Thyroid gland (tissue), 4 donors: ENCODE data around the gene IQGAP3. TPM values are rescaled to one million over a fixed set of nuclear protein-coding genes. Genes with fewer than 3 reads are reported as not detected.

Experiments used
- DNase-seq, 2 donors: peaks; one replicate each; pipeline ENCODE4 v3.0.0-alpha.2; 2019
- H3K27ac ChIP-seq, 3 donors: fragments of 200-600 bp; sonication (generic); 1 replicate in 2 of 3; 2 replicates in 1 of 3; pipeline ENCODE4 v1.5.1; 2016 to 2019; ENCODE audit warnings: mild to moderate bottlenecking in 1 of 3, moderate library complexity in 1 of 3
- H3K27me3 ChIP-seq: fragments of 200-600 bp; sonication (generic); one replicate; pipeline ENCODE4 v1.5.1; 2019
- H3K36me3 ChIP-seq, 2 donors: fragments of 200-600 bp; sonication (generic); one replicate each; pipeline ENCODE4 v1.5.1; 2016 to 2019
- H3K4me1 ChIP-seq, 2 donors: fragments of 200-600 bp; sonication (generic); one replicate each; pipeline ENCODE4 v1.5.1; 2017 to 2019
- H3K4me3 ChIP-seq, 3 donors: fragments of 200-600 bp; sonication (generic); replicated peaks in 1 of 3; 1 replicate in 2 of 3; 2 replicates in 1 of 3; pipeline ENCODE4 v1.5.1; 2016; ENCODE audit warnings: mild to moderate bottlenecking in 1 of 3
- H3K9me3 ChIP-seq: fragments of 200-600 bp; sonication (generic); one replicate; pipeline ENCODE4 v1.5.1; 2017
- POLR2A ChIP-seq, 2 donors: fragments of 450-650 bp; IDR thresholded peaks; one replicate each; pipeline ENCODE4 v1.6.1; 2017; ENCODE audit warnings: antibody characterized with exemption in 2 of 2, mild to moderate bottlenecking in 2 of 2, moderate library complexity in 1 of 2
- WGBS, 2 donors: methylation state at CpG; one replicate each; pipeline ENCODE4 v1.1.5; 2017; 5-methylcytosine and 5-hydroxymethylcytosine counted together
- intact Hi-C: fragments of 100-400 bp; cut with DNase I; formaldehyde crosslinking; loops from one replicate; pipeline ENCODE4 v1.15.1; 2023
- total RNA-seq, 4 donors: library from RNA; depleted of rRNA; stranded (reverse); fragments of >200 nt; gene quantifications; one replicate each; pipeline ENCODE4 v1.2.3, GENCODE V29; 2016
- TF ChIP-seq, protein P1 (sequence below), 6 experiments: fragments of 200-600 bp in 3 of 6; fragments of 450-650 bp in 3 of 6; sonication (generic) in 3 of 6; IDR thresholded peaks; one replicate each; pipeline ENCODE4 v1.5.1; 2016 to 2019; ENCODE audit warnings: antibody characterized with exemption in 6 of 6, mild to moderate bottlenecking in 2 of 6, inconsistent platforms in 1 of 6, moderate library complexity in 1 of 6

The IQGAP3 gene
- total RNA-seq, 4 donors from 2014 or later = 0.15 to 1.4 (median 0.50) TPM

- no peak overlapping the region for H3K27ac ChIP-seq
- no peak for DNase-seq
- H3K4me1 ChIP-seq = peaks cover 31 to 49% of the 10 kb centered on the region in 2 donors
- no peak overlapping the region for H3K4me3 ChIP-seq
- H3K36me3 ChIP-seq = peaks cover 41 to 47% of the 10 kb centered on the region in 2 donors
- 92 to 93% methylated on average over 19 of the region's 19 CpGs for WGBS, 2 donors
- intact Hi-C loops = no loop called here
- H3K9me3 ChIP-seq = no peaks in the 10 kb centered on the region
- H3K27me3 ChIP-seq = no peaks in the 10 kb centered on the region
- no peak for TF ChIP-seq POLR2A (IDR thresholded peaks at IDR 0.05)
- TF ChIP-seq, protein P1, sequence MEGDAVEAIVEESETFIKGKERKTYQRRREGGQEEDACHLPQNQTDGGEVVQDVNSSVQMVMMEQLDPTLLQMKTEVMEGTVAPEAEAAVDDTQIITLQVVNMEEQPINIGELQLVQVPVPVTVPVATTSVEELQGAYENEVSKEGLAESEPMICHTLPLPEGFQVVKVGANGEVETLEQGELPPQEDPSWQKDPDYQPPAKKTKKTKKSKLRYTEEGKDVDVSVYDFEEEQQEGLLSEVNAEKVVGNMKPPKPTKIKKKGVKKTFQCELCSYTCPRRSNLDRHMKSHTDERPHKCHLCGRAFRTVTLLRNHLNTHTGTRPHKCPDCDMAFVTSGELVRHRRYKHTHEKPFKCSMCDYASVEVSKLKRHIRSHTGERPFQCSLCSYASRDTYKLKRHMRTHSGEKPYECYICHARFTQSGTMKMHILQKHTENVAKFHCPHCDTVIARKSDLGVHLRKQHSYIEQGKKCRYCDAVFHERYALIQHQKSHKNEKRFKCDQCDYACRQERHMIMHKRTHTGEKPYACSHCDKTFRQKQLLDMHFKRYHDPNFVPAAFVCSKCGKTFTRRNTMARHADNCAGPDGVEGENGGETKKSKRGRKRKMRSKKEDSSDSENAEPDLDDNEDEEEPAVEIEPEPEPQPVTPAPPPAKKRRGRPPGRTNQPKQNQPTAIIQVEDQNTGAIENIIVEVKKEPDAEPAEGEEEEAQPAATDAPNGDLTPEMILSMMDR (IDR thresholded peaks at IDR 0.05) = no peak
These were observed 90.1 kb downstream of the IQGAP3 start for GRCh38 chr1:156482276-156482675.

GRCh38 chr1:156481527-156481926 is 90.8 kb downstream of the IQGAP3 start:
- no peak for TF ChIP-seq POLR2A (IDR thresholded peaks at IDR 0.05)
- TF ChIP-seq, protein P1 (IDR thresholded peaks at IDR 0.05) = no peak
- 92 to 95% methylated on average over 5 of the region's 5 CpGs for WGBS, 2 donors
- Histone ChIP-seq H3K4me3 (no peak overlapping the region), H3K4me1 (peaks cover 29 to 51% of the 10 kb centered on the region in 2 donors), H3K9me3 (no peaks in the 10 kb centered on the region), H3K36me3 (peaks cover 48 to 53% of the 10 kb centered on the region in 2 donors), H3K27me3 (no peaks in the 10 kb centered on the region), H3K27ac (no peak overlapping the region)
- intact Hi-C loops = no loop called here
- no peak for DNase-seq

GRCh38 chr1:156480411-156481192 is 91.8 kb downstream of the IQGAP3 start:
- TF ChIP-seq POLR2A (IDR thresholded peaks at IDR 0.05) = no peak
- TF ChIP-seq, protein P1 (IDR thresholded peaks at IDR 0.05) = peak in 4 of 6 experiments; percentile 28 to 38 (median 32)
- 61 to 64% methylated on average over 34 of the region's 34 CpGs for WGBS, 2 donors
- intact Hi-C loops = no loop called here
- H3K27me3 ChIP-seq = no peaks in the 10 kb centered on the region
- DNase-seq = peak in 1 of 2 donors; percentile 35
- peak overlapping the region in 1 of 3 donors; percentile 38 for H3K27ac ChIP-seq
- H3K4me1 ChIP-seq = peaks cover 29 to 43% of the 10 kb centered on the region in 2 donors
- H3K4me3 ChIP-seq = no peak overlapping the region
- peaks cover 58 to 62% of the 10 kb centered on the region in 2 donors for H3K36me3 ChIP-seq
- H3K9me3 ChIP-seq = no peaks in the 10 kb centered on the region

DNA sequence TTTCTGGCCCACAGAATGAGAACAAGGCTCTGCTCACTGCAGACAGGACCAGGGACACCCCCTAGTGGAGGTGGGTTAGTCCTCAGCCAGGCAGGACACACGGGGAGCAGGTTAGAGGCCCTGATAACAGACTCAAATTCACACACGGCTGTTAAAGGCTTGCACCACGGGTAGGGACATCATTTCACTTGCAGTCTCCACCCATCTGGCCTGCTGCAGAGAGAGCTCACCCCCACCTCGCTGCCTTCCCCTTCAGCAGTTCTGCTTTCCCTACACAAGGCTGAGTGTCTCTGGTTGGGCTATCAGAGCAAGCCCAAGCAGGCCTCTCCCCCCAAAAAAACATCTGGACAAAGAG is 92.4 kb downstream of the IQGAP3 start:
- peak overlapping the region in 1 of 3 donors; percentile 13 for H3K27ac ChIP-seq
- TF ChIP-seq, protein P1 (IDR thresholded peaks at IDR 0.05) = no peak
- TF ChIP-seq POLR2A (IDR thresholded peaks at IDR 0.05) = no peak
- no peaks in the 10 kb centered on the region for H3K27me3 ChIP-seq
- DNase-seq = no peak
- no peaks in the 10 kb centered on the region for H3K9me3 ChIP-seq
- H3K36me3 ChIP-seq = peaks cover 64 to 68% of the 10 kb centered on the region in 2 donors
- H3K4me3 ChIP-seq = no peak overlapping the region
- WGBS, 2 donors = 69 to 77% methylated on average over 4 of the region's 4 CpGs
- peaks cover 23 to 36% of the 10 kb centered on the region in 2 donors for H3K4me1 ChIP-seq
- intact Hi-C loops = no loop called here
